ENCODE results near the gene ZNF836.

ZNF836 gene

DNA sequence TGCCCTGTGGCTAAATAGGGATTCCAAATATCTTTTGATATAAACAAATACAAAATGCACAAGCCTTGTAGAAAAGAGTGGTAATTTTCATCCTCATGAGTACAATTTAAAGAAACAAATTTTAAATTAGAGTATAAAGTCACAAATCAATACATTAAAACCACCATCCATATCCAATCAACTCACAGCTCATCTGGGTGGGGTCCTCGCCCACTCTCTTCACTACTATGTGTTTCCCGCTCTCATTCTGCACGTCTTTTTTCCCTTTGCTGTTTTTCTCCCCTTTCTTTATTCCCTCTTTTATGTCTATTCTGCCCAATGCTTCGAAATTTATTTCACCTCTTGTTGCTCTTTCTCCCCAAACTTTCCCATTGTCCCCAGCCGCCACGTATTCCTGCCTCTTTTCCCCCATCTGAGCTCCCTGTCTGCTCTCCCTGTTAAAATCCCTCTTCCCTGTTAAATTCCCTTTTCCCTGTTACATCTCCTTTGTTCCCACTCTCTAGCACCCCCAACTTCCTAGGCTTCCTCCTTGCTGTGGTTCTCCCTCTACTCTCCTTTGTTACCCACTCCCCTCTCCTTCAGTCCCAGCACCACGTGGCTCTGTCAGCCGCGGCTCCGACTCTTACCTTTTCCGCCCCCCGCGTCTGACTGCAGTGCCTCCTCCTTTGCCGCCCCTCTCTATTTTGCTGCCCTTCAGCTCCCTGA, 33.0 kb downstream of the ZNF836 start:
- Histone ChIP-seq H3K27ac (ENCODE audit: low read depth, low read length) (peak overlapping the region; percentile 92), H3K9ac (ENCODE audit: low read length) (peak overlapping the region; percentile 85), H3K27me3 (ENCODE audit: control insufficient read depth in 1 of 2, insufficient read depth in 2 of 2, low read length in 2 of 2) (no peaks in the 10 kb centered on the region), H3K9me3 (ENCODE audit: low read length) (no peaks in the 10 kb centered on the region), H3K36me3 (ENCODE audit: insufficient read depth, low read length) (peaks cover 5% of the 10 kb centered on the region), H3K4me1 (ENCODE audit: insufficient read depth, low read length) (peaks cover 17% of the 10 kb centered on the region), H3K4me3 (ENCODE audit: low read depth in 1 of 2, low read length in 2 of 2) (peak overlapping the region; percentile 96 to 98)

DNA sequence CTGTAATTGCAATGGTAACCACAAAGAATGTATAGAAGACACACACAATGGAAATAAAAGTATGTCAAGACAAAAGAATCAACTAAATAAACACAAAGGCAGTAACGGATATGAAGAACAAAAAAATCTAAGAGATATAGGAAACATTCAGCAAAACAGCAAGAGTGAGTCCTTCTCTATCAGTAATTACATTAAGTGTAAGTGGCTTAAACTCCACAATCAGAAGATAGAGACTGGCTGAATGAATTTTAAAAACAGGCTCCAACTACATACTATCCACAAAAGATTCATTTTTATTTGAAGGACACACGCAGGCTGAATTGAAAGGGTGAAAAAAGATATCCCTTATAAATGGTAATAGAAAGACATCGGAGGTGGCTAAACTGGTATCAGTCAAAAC, 51.1 kb downstream of the ZNF836 start:
- Histone ChIP-seq H3K27ac (ENCODE audit: low read depth, low read length) (no peak overlapping the region), H3K27me3 (ENCODE audit: control insufficient read depth in 1 of 2, insufficient read depth in 2 of 2, low read length in 2 of 2) (no peaks in the 10 kb centered on the region), H3K4me3 (ENCODE audit: low read depth in 1 of 2, low read length in 2 of 2) (peak overlapping the region in 1 of 2 donors; percentile 19), H3K4me1 (ENCODE audit: insufficient read depth, low read length) (no peaks in the 10 kb centered on the region), H3K9ac (ENCODE audit: low read length) (no peak overlapping the region), H3K9me3 (ENCODE audit: low read length) (peaks cover 61% of the 10 kb centered on the region), H3K36me3 (ENCODE audit: insufficient read depth, low read length) (peaks cover 71% of the 10 kb centered on the region)

DNA sequence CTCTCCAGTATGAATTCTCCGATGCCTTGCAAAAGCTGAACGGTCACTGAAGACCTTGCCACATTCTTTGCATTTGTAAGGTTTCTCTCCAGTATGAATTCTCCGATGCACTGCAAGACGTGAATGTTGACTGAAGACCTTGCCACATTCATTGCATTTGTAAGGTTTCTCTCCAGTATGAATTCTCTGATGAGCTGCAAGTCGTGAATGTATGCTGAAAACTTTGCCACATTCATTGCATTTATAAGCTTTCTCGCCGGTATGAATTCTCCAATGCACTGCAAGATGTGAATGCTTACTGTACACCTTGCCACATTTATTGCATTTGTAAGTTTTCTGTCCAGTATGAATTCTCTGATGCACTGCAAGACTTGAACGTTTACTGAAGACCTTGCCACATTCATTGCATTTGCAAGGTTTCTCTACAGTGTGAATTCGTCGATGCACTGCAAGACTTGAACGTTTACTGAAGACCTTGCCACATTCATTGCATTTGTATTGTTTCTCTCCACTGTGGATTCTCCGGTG, 55.8 kb downstream of the ZNF836 start:
- peaks cover 43% of the 10 kb centered on the region for H3K36me3 ChIP-seq (ENCODE audit: insufficient read depth, low read length)
- H3K4me1 ChIP-seq (ENCODE audit: insufficient read depth, low read length), result no peaks in the 10 kb centered on the region
- no peak overlapping the region for H3K9ac ChIP-seq (ENCODE audit: low read length)
- peaks cover 72% of the 10 kb centered on the region for H3K9me3 ChIP-seq (ENCODE audit: low read length)
- no peak overlapping the region for H3K27ac ChIP-seq (ENCODE audit: low read depth, low read length)
- H3K4me3 ChIP-seq (ENCODE audit: low read depth in 1 of 2, low read length in 2 of 2), result peak overlapping the region in 1 of 2 donors; percentile 34
- no peaks in the 10 kb centered on the region for H3K27me3 ChIP-seq (ENCODE audit: control insufficient read depth in 1 of 2, insufficient read depth in 2 of 2, low read length in 2 of 2)

DNA sequence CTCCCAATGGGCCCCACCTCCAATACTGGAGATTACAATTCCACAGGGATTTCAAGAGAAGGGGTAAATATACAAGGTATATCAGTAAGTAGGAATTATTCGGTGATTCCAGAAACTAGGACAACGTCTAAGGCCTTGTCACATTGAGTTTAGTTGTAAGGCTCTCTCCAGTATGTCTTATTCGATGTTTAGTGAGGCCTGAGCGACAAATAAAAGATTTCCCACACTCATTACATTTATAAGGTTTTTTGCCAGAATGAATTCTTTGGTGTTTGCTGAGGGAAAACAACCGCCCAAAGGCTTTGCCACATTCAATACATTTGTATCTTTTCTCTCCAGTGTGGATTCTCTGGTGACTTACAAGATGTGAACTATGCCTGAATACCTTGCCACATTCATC, 56.7 kb downstream of the ZNF836 start:
- Histone ChIP-seq H3K27ac (ENCODE audit: low read depth, low read length) (no peak overlapping the region), H3K9ac (ENCODE audit: low read length) (no peak overlapping the region), H3K4me1 (ENCODE audit: insufficient read depth, low read length) (no peaks in the 10 kb centered on the region), H3K9me3 (ENCODE audit: low read length) (peaks cover 63% of the 10 kb centered on the region), H3K27me3 (ENCODE audit: control insufficient read depth in 1 of 2, insufficient read depth in 2 of 2, low read length in 2 of 2) (no peaks in the 10 kb centered on the region), H3K36me3 (ENCODE audit: insufficient read depth, low read length) (peaks cover 37% of the 10 kb centered on the region), H3K4me3 (ENCODE audit: low read depth in 1 of 2, low read length in 2 of 2) (peak overlapping the region in 1 of 2 donors; percentile 34)

DNA sequence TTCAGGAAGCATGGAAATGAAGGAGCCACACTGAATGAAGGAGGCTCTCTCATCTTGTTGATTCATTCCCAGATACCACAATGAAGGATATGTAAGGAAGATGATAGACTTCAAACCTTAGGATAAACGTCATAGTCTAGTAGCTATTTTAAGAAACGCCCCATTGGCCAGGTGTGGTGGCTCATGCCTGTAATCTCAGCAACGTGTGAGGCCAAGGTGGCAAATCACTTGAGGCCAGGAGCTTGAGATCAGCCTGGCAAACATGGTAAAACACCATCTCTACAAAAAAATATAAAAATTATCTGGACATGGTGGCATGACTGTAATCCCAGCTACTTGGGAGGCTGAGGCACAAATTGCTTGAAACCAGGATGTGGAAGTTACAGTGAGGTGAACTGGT, 58.8 kb downstream of the ZNF836 start:
- Histone ChIP-seq H3K4me1 (ENCODE audit: insufficient read depth, low read length) (no peaks in the 10 kb centered on the region), H3K9ac (ENCODE audit: low read length) (no peak overlapping the region), H3K9me3 (ENCODE audit: low read length) (peaks cover 52% of the 10 kb centered on the region), H3K36me3 (ENCODE audit: insufficient read depth, low read length) (peaks cover 19% of the 10 kb centered on the region), H3K27ac (ENCODE audit: low read depth, low read length) (no peak overlapping the region), H3K27me3 (ENCODE audit: control insufficient read depth in 1 of 2, insufficient read depth in 2 of 2, low read length in 2 of 2) (no peaks in the 10 kb centered on the region), H3K4me3 (ENCODE audit: low read depth in 1 of 2, low read length in 2 of 2) (no peak overlapping the region)

DNA sequence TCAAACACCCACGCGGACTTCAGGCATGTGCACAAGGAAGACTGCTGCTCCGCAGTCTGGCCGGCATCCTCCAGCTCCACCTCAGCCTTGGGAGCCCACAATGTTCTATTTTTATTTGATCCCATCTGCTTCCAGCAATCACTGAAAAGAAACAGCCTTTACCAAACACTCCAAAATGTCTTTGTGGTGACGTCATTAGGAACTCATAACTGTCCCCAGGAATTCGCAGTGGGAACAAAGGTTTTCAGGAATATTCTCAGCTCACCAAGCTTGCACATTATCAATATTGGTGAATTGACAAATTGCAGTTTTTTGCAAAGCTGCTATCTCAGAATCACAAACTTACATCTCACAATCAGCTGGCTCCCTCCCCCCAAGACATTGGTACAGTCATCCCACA, 60.6 kb downstream of the ZNF836 start:
- Histone ChIP-seq H3K27me3 (ENCODE audit: control insufficient read depth in 1 of 2, insufficient read depth in 2 of 2, low read length in 2 of 2) (no peaks in the 10 kb centered on the region), H3K9ac (ENCODE audit: low read length) (no peak overlapping the region), H3K4me3 (ENCODE audit: low read depth in 1 of 2, low read length in 2 of 2) (no peak overlapping the region), H3K36me3 (ENCODE audit: insufficient read depth, low read length) (peaks cover 8% of the 10 kb centered on the region), H3K27ac (ENCODE audit: low read depth, low read length) (no peak overlapping the region), H3K4me1 (ENCODE audit: insufficient read depth, low read length) (no peaks in the 10 kb centered on the region), H3K9me3 (ENCODE audit: low read length) (peaks cover 39% of the 10 kb centered on the region)

Measured in muscle layer of colon (tissue), 2 donors.